Suppressor macrophage treated with lipopolysaccharide for 1 hour (primary cell): ENCODE measurements around the gene PCNX4.

Experiments used
- DNase-seq, 3 donors: peaks; one replicate each; pipeline ENCODE4 v3.0.0-alpha.2; 2020 to 2022

PCNX4 gene

GRCh38 chr14:60210703-60211102, 119.0 kb downstream of the PCNX4 start:
- no peak for DNase-seq

- no peak for DNase-seq
Observed at GRCh38 chr14:60211153-60211552, 119.4 kb downstream of the PCNX4 start.

- DNase-seq = no peak
Observed at GRCh38 chr14:60212503-60213371, 121.0 kb downstream of the PCNX4 start.

GRCh38 chr14:60214003-60214402, 122.3 kb downstream of the PCNX4 start:
- DNase-seq = no peak

GRCh38 chr14:60214415-60215126, 122.8 kb downstream of the PCNX4 start:
- DNase-seq = no peak

GRCh38 chr14:60215127-60215444, 123.4 kb downstream of the PCNX4 start:
- no peak for DNase-seq

- no peak for DNase-seq
Observed at GRCh38 chr14:60215520-60216420, 124.0 kb downstream of the PCNX4 start.

GRCh38 chr14:60217713-60218112, 126.0 kb downstream of the PCNX4 start:
- peak; percentile 21 to 24 (median 22) for DNase-seq
